GM19395 (cell line): Measurements from ENCODE around the gene KCNIP4.

Experiments used
- ATAC-seq: cut with Tn5 transposase; IDR thresholded peaks from one replicate; pipeline ENCODE4 v1.9.1; 2021; ENCODE audit warnings: mild to moderate bottlenecking, moderate library complexity; ENCODE audit not compliant: unreplicated experiment

KCNIP4 gene

GRCh38 chr4:20895988-20896387, 1052.6 kb downstream of the KCNIP4 start:
- ATAC-seq = no peak

- no peak for ATAC-seq
Observed at GRCh38 chr4:20895208-20895607, 1053.4 kb downstream of the KCNIP4 start.

GRCh38 chr4:20890761-20891160, 1057.8 kb downstream of the KCNIP4 start:
- no peak for ATAC-seq

GRCh38 chr4:20889901-20890300, 1058.7 kb downstream of the KCNIP4 start:
- ATAC-seq = no peak

GRCh38 chr4:20883677-20884076, 1064.9 kb downstream of the KCNIP4 start:
- ATAC-seq = no peak

GRCh38 chr4:20883231-20883630, 1065.3 kb downstream of the KCNIP4 start:
- no peak for ATAC-seq

GRCh38 chr4:20882500-20882899, 1066.1 kb downstream of the KCNIP4 start:
- no peak for ATAC-seq

- no peak for ATAC-seq
Observed at GRCh38 chr4:20881658-20882057, 1066.9 kb downstream of the KCNIP4 start.

- no peak for ATAC-seq
Observed at GRCh38 chr4:20878806-20879205, 1069.8 kb downstream of the KCNIP4 start.

GRCh38 chr4:20870436-20870835, 1078.1 kb downstream of the KCNIP4 start:
- no peak for ATAC-seq

GRCh38 chr4:20868108-20868507, 1080.5 kb downstream of the KCNIP4 start:
- ATAC-seq = no peak

- ATAC-seq = no peak
Observed at GRCh38 chr4:20860878-20861277, 1087.7 kb downstream of the KCNIP4 start.

GRCh38 chr4:20859097-20859781, 1089.3 kb downstream of the KCNIP4 start:
- ATAC-seq = no peak

- ATAC-seq = no peak
Observed at GRCh38 chr4:20857081-20857480, 1091.5 kb downstream of the KCNIP4 start.

- no peak for ATAC-seq
Observed at GRCh38 chr4:20847124-20847747, 1101.3 kb downstream of the KCNIP4 start.

GRCh38 chr4:20844311-20844710, 1104.3 kb downstream of the KCNIP4 start:
- no peak for ATAC-seq

GRCh38 chr4:20840648-20841190, 1107.9 kb downstream of the KCNIP4 start:
- ATAC-seq = no peak

GRCh38 chr4:20839957-20840356, 1108.6 kb downstream of the KCNIP4 start:
- ATAC-seq = no peak

GRCh38 chr4:20838476-20838875, 1110.1 kb downstream of the KCNIP4 start:
- ATAC-seq = no peak

- no peak for ATAC-seq
Observed at GRCh38 chr4:20832826-20833225, 1115.7 kb downstream of the KCNIP4 start.

GRCh38 chr4:20831746-20832145, 1116.8 kb downstream of the KCNIP4 start:
- ATAC-seq = no peak

- no peak for ATAC-seq
Observed at GRCh38 chr4:20829617-20830357, 1118.8 kb downstream of the KCNIP4 start.
